H9 (cell line): ENCODE data around the gene EPHB2. TPM values are rescaled to one million over a fixed set of nuclear protein-coding genes. Genes with fewer than 3 reads are reported as not detected.

ENCODE experiments used
- DNase-seq: peaks from one replicate; pipeline ENCODE4 v3.0.0-alpha.2; 2017
- H2AFZ ChIP-seq: one replicate; pipeline ENCODE4 v1.6.1; 2013; ENCODE audit warnings: mild to moderate bottlenecking, low read length, control low read depth, moderate library complexity
- H2AK5ac ChIP-seq: 2 replicates; pipeline ENCODE4 v1.6.1; 2013; ENCODE audit warnings: low read length, control low read depth, mixed read lengths; ENCODE audit not compliant: insufficient read length
- H2BK120ac ChIP-seq: one replicate; pipeline ENCODE4 v1.6.1; 2013; ENCODE audit warnings: low read depth, mild to moderate bottlenecking, low read length, control low read depth, inconsistent platforms; ENCODE audit not compliant: poor library complexity, severe bottlenecking
- H2BK12ac ChIP-seq: 2 replicates; pipeline ENCODE4 v1.6.1; 2013; ENCODE audit warnings: low read length, control low read depth, mixed read lengths, low read depth; ENCODE audit not compliant: insufficient read length
- H2BK15ac ChIP-seq: 2 replicates; pipeline ENCODE4 v1.6.1; 2013; ENCODE audit warnings: low read depth, low read length, control low read depth
- H2BK20ac ChIP-seq: one replicate; pipeline ENCODE4 v1.6.1; 2013; ENCODE audit warnings: low read depth, mild to moderate bottlenecking, low read length, control low read depth, inconsistent platforms; ENCODE audit not compliant: poor library complexity, severe bottlenecking
- H2BK5ac ChIP-seq: 2 replicates; pipeline ENCODE4 v1.6.1; 2013; ENCODE audit warnings: low read length, control low read depth, mixed read lengths; ENCODE audit not compliant: insufficient read length
- H3K14ac ChIP-seq: 2 replicates; pipeline ENCODE4 v1.6.1; 2013; ENCODE audit warnings: low read length, control low read depth; ENCODE audit not compliant: insufficient read depth
- H3K18ac ChIP-seq: 2 replicates; pipeline ENCODE4 v1.6.1; 2013; ENCODE audit warnings: low read depth, mild to moderate bottlenecking, mixed read lengths, low read length, control low read depth; ENCODE audit not compliant: insufficient read length
- H3K23ac ChIP-seq: 2 replicates; pipeline ENCODE4 v1.6.1; 2013; ENCODE audit warnings: low read length, control low read depth, mixed read lengths, low read depth; ENCODE audit not compliant: insufficient read length
- H3K23me2 ChIP-seq: 2 replicates; pipeline ENCODE4 v1.6.1; 2013; ENCODE audit warnings: low read depth, mild to moderate bottlenecking, mixed read lengths, low read length, control low read depth; ENCODE audit not compliant: insufficient read length, poor library complexity, severe bottlenecking
- H3K27ac ChIP-seq: 2 replicates; pipeline ENCODE4 v1.5.1; 2013; ENCODE audit warnings: low read length, control low read depth, mixed read lengths, low read depth; ENCODE audit not compliant: insufficient read length
- H3K27me3 ChIP-seq: 2 replicates; pipeline ENCODE4 v1.6.1; 2013; ENCODE audit warnings: low read length, control low read depth, inconsistent platforms; ENCODE audit not compliant: insufficient read depth
- H3K4ac ChIP-seq: 2 replicates; pipeline ENCODE4 v1.6.1; 2013; ENCODE audit warnings: low read depth, mild to moderate bottlenecking, control low read depth, inconsistent platforms, low read length, moderate library complexity
- H3K4me1 ChIP-seq: 2 replicates; pipeline ENCODE4 v1.6.1; 2013; ENCODE audit warnings: low read length, control low read depth, inconsistent platforms; ENCODE audit not compliant: insufficient read depth
- H3K4me2 ChIP-seq: 2 replicates; pipeline ENCODE4 v1.6.1; 2013; ENCODE audit warnings: low read length, control low read depth, mixed read lengths; ENCODE audit not compliant: insufficient read length, insufficient read depth
- H3K56ac ChIP-seq: 2 replicates; pipeline ENCODE4 v1.6.1; 2013; ENCODE audit warnings: low read depth, mild to moderate bottlenecking, mixed read lengths, low read length, control low read depth; ENCODE audit not compliant: insufficient read length
- H3K79me1 ChIP-seq: 2 replicates; pipeline ENCODE4 v1.6.1; 2013; ENCODE audit warnings: low read depth, mild to moderate bottlenecking, moderate library complexity, low read length, control low read depth, inconsistent platforms; ENCODE audit not compliant: insufficient read depth, poor library complexity, severe bottlenecking
- H3K79me2 ChIP-seq: 2 replicates; pipeline ENCODE4 v1.6.1; 2013; ENCODE audit warnings: low read length, control low read depth, inconsistent platforms; ENCODE audit not compliant: insufficient read depth
- H3K9ac ChIP-seq: 2 replicates; pipeline ENCODE4 v1.6.1; 2013; ENCODE audit warnings: low read length, control low read depth, mixed read lengths; ENCODE audit not compliant: insufficient read length; ENCODE audit errors: extremely low read depth
- H3K9me3 ChIP-seq: one replicate; pipeline ENCODE4 v1.6.1; 2013; ENCODE audit warnings: low read depth, low read length, inconsistent platforms; ENCODE audit not compliant: control insufficient read depth
- H3T11ph ChIP-seq: one replicate; pipeline ENCODE4 v1.6.1; 2013; ENCODE audit warnings: mild to moderate bottlenecking, low read length, control low read depth, inconsistent platforms
- H4K20me1 ChIP-seq: one replicate; pipeline ENCODE4 v1.6.1; 2013; ENCODE audit not compliant: control insufficient read depth, insufficient read length, insufficient read depth
- H4K5ac ChIP-seq: 2 replicates; pipeline ENCODE4 v1.6.1; 2013; ENCODE audit warnings: low read depth, mild to moderate bottlenecking, mixed read lengths, low read length, control low read depth; ENCODE audit not compliant: insufficient read length
- H4K8ac ChIP-seq: replicated peaks from 2 replicates; pipeline ENCODE4 v1.6.1; 2013; ENCODE audit warnings: low read length, control low read depth, mixed read lengths, low read depth; ENCODE audit not compliant: insufficient read length
- H4K91ac ChIP-seq: 2 replicates; pipeline ENCODE4 v1.6.1; 2013; ENCODE audit warnings: low read depth, mild to moderate bottlenecking, moderate library complexity, mixed read lengths, low read length, control low read depth; ENCODE audit not compliant: insufficient read length
- H3K27ac Mint-ChIP-seq, 3 experiments: 2 replicates in 2 of 3; 3 replicates in 1 of 3; pipeline ENCODE4 v1.8.0; 2020 to 2021; ENCODE audit warnings: mixed read lengths in 3 of 3, mild to moderate bottlenecking in 1 of 3, moderate library complexity in 1 of 3
- H3K27me3 Mint-ChIP-seq: 2 replicates; pipeline ENCODE4 v1.8.0; 2021; ENCODE audit warnings: low read depth, mild to moderate bottlenecking, moderate library complexity, mixed read lengths
- H3K36me3 Mint-ChIP-seq, 3 experiments: 2 replicates in 2 of 3; 3 replicates in 1 of 3; pipeline ENCODE4 v1.8.0; 2020 to 2021; ENCODE audit warnings: low read depth in 3 of 3, mixed read lengths in 3 of 3; ENCODE audit not compliant: insufficient read depth in 1 of 3
- H3K4me1 Mint-ChIP-seq, 2 experiments: 2 replicates each; pipeline ENCODE4 v1.8.0; 2020; ENCODE audit warnings: mixed read lengths in 2 of 2
- H3K4me3 Mint-ChIP-seq, 2 experiments: 2 replicates in 1 of 2; 3 replicates in 1 of 2; pipeline ENCODE4 v1.8.0; 2020 to 2021; ENCODE audit warnings: mild to moderate bottlenecking in 2 of 2, mixed read lengths in 2 of 2, moderate library complexity in 1 of 2
- H3K9me3 Mint-ChIP-seq, 2 experiments: 2 replicates in 1 of 2; 3 replicates in 1 of 2; pipeline ENCODE4 v1.8.0; 2020; ENCODE audit warnings: mild to moderate bottlenecking in 2 of 2, mixed read lengths in 2 of 2, moderate library complexity in 1 of 2
- CTCF ChIP-seq: fragments of 200-600 bp; sonication (generic); conservative IDR thresholded peaks from 3 replicates; pipeline ENCODE4 v1.8.0; 2021; ENCODE audit warnings: antibody characterized with exemption, mild to moderate bottlenecking
- WGBS: extraction: QIAGEN DNeasy Blood & Tissue Kit; methylation state at CpG from one replicate; pipeline ENCODE4 v1.1.7; 2013; ENCODE audit warnings: missing lambda C conversion rate, low lambda C conversion rate, mixed read lengths; ENCODE audit not compliant: insufficient read length; ENCODE audit errors: extremely low coverage; 5-methylcytosine and 5-hydroxymethylcytosine counted together
- total RNA-seq: library from RNA; stranded (reverse); gene quantifications from 2 replicates; pipeline ENCODE4 v1.2.1, GENCODE V29; 2021

EPHB2 gene
- total RNA-seq, 1 experiment from 2014 or later, result 9.5 TPM

GRCh38 chr1:22862752-22863151 is 152.1 kb downstream of the EPHB2 start:
- Histone ChIP-seq H3K4me1 (no peaks in the 10 kb centered on the region), H2AFZ (no peak overlapping the region), H2BK12ac (no peak overlapping the region), H2AK5ac (no peak overlapping the region), H3K27me3 (no peaks in the 10 kb centered on the region), H4K91ac (no peak overlapping the region), H3K14ac (no peak overlapping the region), H2BK20ac (no peak overlapping the region), H2BK15ac (no peak overlapping the region), H3K9ac (no peak overlapping the region), H3T11ph (no peak overlapping the region), H3K9me3 (no peaks in the 10 kb centered on the region), H4K5ac (no peak overlapping the region), H3K79me1 (no peaks in the 10 kb centered on the region), H2BK5ac (no peak overlapping the region), H3K79me2 (no peaks in the 10 kb centered on the region), H3K27ac (no peak overlapping the region), H2BK120ac (no peak overlapping the region), H3K23me2 (no peaks in the 10 kb centered on the region), H4K8ac (no peak overlapping the region), H3K18ac (no peak overlapping the region), H3K56ac (no peak overlapping the region), H3K23ac (no peak overlapping the region), H4K20me1 (no peaks in the 10 kb centered on the region), H3K4me2 (no peak overlapping the region), H3K4ac (no peak overlapping the region)
- no CpG with 5 or more reads among the region's 9 CpGs for WGBS
- TF ChIP-seq CTCF, result no peak
- no peak for DNase-seq
- H3K27ac Mint-ChIP-seq, result no peak overlapping the region
- peaks cover 0 to 3% of the 10 kb centered on the region in 2 experiments; a peak in 1 of 4 replicates for H3K4me1 Mint-ChIP-seq
- peaks cover 0 to 8% (median 0%) of the 10 kb centered on the region in 3 experiments; a peak in 1 of 7 replicates for H3K36me3 Mint-ChIP-seq
- H3K27me3 Mint-ChIP-seq, result no peaks in the 10 kb centered on the region
- H3K9me3 Mint-ChIP-seq, result 0 out of 5 replicates have a peak, but pooled peaks cover 0 to under 1% of the 10 kb centered on the region in 2 experiments
- H3K4me3 Mint-ChIP-seq, result no peak overlapping the region
